HG03565 (cell line): ENCODE measurements around the gene LHFPL3.
"Not testable (repeated sequence)": the region's sequence is repeated elsewhere in the genome, so short reads cannot be mapped to it uniquely, and the experiment has no call there.

Source experiments
- ATAC-seq: cut with Tn5 transposase; IDR thresholded peaks from one replicate; pipeline ENCODE4 v1.9.1; 2021; ENCODE audit warnings: mild to moderate bottlenecking, moderate library complexity; ENCODE audit not compliant: unreplicated experiment

LHFPL3 gene

GRCh38 chr7:104661575-104661974, 333.2 kb downstream of the LHFPL3 start:
- ATAC-seq = no peak

GRCh38 chr7:104664648-104665047, 336.2 kb downstream of the LHFPL3 start:
- ATAC-seq = no peak

- no peak for ATAC-seq
Observed at GRCh38 chr7:104677587-104677986, 349.2 kb downstream of the LHFPL3 start.

- no peak for ATAC-seq
Observed at GRCh38 chr7:104679085-104679484, 350.7 kb downstream of the LHFPL3 start.

- ATAC-seq = no peak
Observed at GRCh38 chr7:104686286-104686685, 357.9 kb downstream of the LHFPL3 start.

- ATAC-seq = no peak
Observed at GRCh38 chr7:104694710-104695109, 366.3 kb downstream of the LHFPL3 start.

GRCh38 chr7:104695563-104695962, 367.2 kb downstream of the LHFPL3 start:
- no peak for ATAC-seq

- ATAC-seq = no peak
Observed at GRCh38 chr7:104700336-104700735, 371.9 kb downstream of the LHFPL3 start.

GRCh38 chr7:104721027-104721426, 392.6 kb downstream of the LHFPL3 start:
- not testable (repeated sequence) for ATAC-seq

GRCh38 chr7:104723001-104723400, 394.6 kb downstream of the LHFPL3 start:
- ATAC-seq = no peak

GRCh38 chr7:104758504-104758903, 430.1 kb downstream of the LHFPL3 start:
- no peak for ATAC-seq

- no peak for ATAC-seq
Observed at GRCh38 chr7:104761892-104762291, 433.5 kb downstream of the LHFPL3 start.

- ATAC-seq = no peak
Observed at GRCh38 chr7:104767113-104767512, 438.7 kb downstream of the LHFPL3 start.

- no peak for ATAC-seq
Observed at GRCh38 chr7:104767826-104768536, 439.6 kb downstream of the LHFPL3 start.

- ATAC-seq = no peak
Observed at GRCh38 chr7:104772405-104773345, 444.3 kb downstream of the LHFPL3 start.

GRCh38 chr7:104773796-104774195, 445.4 kb downstream of the LHFPL3 start:
- no peak for ATAC-seq

GRCh38 chr7:104775531-104775930, 447.1 kb downstream of the LHFPL3 start:
- no peak for ATAC-seq

GRCh38 chr7:104777301-104777800, 448.9 kb downstream of the LHFPL3 start:
- ATAC-seq = no peak

- ATAC-seq = no peak
Observed at GRCh38 chr7:104779888-104780287, 451.5 kb downstream of the LHFPL3 start.

- no peak for ATAC-seq
Observed at GRCh38 chr7:104784686-104785085, 456.3 kb downstream of the LHFPL3 start.

- ATAC-seq = no peak
Observed at GRCh38 chr7:104789780-104790179, 461.4 kb downstream of the LHFPL3 start.

GRCh38 chr7:104790440-104790839, 462.0 kb downstream of the LHFPL3 start:
- ATAC-seq = no peak
